Neuronal stem cell (in vitro differentiated cells): ENCODE data around the gene MARK3.
A peak's percentile ranks its signal among the peaks of the same experiment; 100 is the strongest.

ENCODE experiments used
- DNase-seq: peaks from one replicate; pipeline ENCODE4 v3.0.0-alpha.2; 2013; ENCODE audit warnings: low spot score
- H2AFZ ChIP-seq: one replicate; pipeline ENCODE4 v1.6.1; 2013; ENCODE audit warnings: mild to moderate bottlenecking, low read length, inconsistent platforms
- H2AK5ac ChIP-seq: 2 replicates; pipeline ENCODE4 v1.6.1; 2013; ENCODE audit warnings: low read depth, mild to moderate bottlenecking, inconsistent platforms, low read length, moderate library complexity, mixed read lengths
- H2BK120ac ChIP-seq: 2 replicates; pipeline ENCODE4 v1.6.1; 2013; ENCODE audit warnings: low read depth, mild to moderate bottlenecking, inconsistent platforms, low read length, moderate library complexity, mixed read lengths
- H2BK12ac ChIP-seq: one replicate; pipeline ENCODE4 v1.6.1; 2013; ENCODE audit warnings: low read length, inconsistent platforms
- H2BK15ac ChIP-seq: 2 replicates; pipeline ENCODE4 v1.6.1; 2013; ENCODE audit warnings: mild to moderate bottlenecking, low read length, inconsistent platforms, mixed read lengths
- H2BK5ac ChIP-seq: one replicate; pipeline ENCODE4 v1.6.1; 2013; ENCODE audit warnings: inconsistent platforms, mild to moderate bottlenecking, low read length, moderate library complexity
- H3K14ac ChIP-seq: one replicate; pipeline ENCODE4 v1.6.1; 2013; ENCODE audit warnings: low read length, inconsistent platforms
- H3K18ac ChIP-seq: 2 replicates; pipeline ENCODE4 v1.6.1; 2013; ENCODE audit warnings: low read length, inconsistent platforms
- H3K23ac ChIP-seq: 2 replicates; pipeline ENCODE4 v1.6.1; 2013; ENCODE audit warnings: low read depth, mild to moderate bottlenecking, mixed read lengths, low read length, inconsistent platforms; ENCODE audit not compliant: poor library complexity
- H3K27ac ChIP-seq: replicated peaks from 3 replicates; pipeline ENCODE4 v1.5.1; 2013; ENCODE audit warnings: low read length, inconsistent platforms
- H3K27me3 ChIP-seq, 3 experiments: 2 replicates each; pipeline ENCODE4 v1.6.1; 2013; ENCODE audit warnings: low read length in 3 of 3, mild to moderate bottlenecking in 2 of 3, inconsistent platforms in 1 of 3, low read depth in 1 of 3, mixed read lengths in 1 of 3, moderate library complexity in 1 of 3; ENCODE audit not compliant: control insufficient read depth in 3 of 3, insufficient read depth in 3 of 3
- H3K36me3 ChIP-seq, 2 donors: replicated peaks in 1 of 2; 2 replicates each; pipeline ENCODE4 v1.6.1; 2013; ENCODE audit warnings: low read length in 2 of 2; ENCODE audit not compliant: control insufficient read depth in 2 of 2, insufficient read depth in 2 of 2
- H3K4ac ChIP-seq: 2 replicates; pipeline ENCODE4 v1.6.1; 2013; ENCODE audit warnings: inconsistent platforms, mild to moderate bottlenecking, low read length, moderate library complexity
- H3K4me1 ChIP-seq, 2 donors: 1 replicate in 1 of 2; 2 replicates in 1 of 2; pipeline ENCODE4 v1.6.1; 2013; ENCODE audit warnings: low read length in 2 of 2, low read depth in 1 of 2; ENCODE audit not compliant: control insufficient read depth in 2 of 2, insufficient read depth in 1 of 2
- H3K4me2 ChIP-seq: one replicate; pipeline ENCODE4 v1.6.1; 2013; ENCODE audit warnings: mild to moderate bottlenecking, low read length, inconsistent platforms; ENCODE audit not compliant: insufficient read depth, poor library complexity, severe bottlenecking
- H3K4me3 ChIP-seq, 2 donors: 2 replicates each; pipeline ENCODE4 v1.5.1; 2013; ENCODE audit warnings: low read length in 2 of 2, mild to moderate bottlenecking in 2 of 2, inconsistent platforms in 1 of 2, moderate library complexity in 1 of 2
- H3K79me1 ChIP-seq: one replicate; pipeline ENCODE4 v1.6.1; 2013; ENCODE audit warnings: low read depth, mild to moderate bottlenecking, inconsistent platforms, low read length, moderate library complexity
- H3K9ac ChIP-seq: one replicate; pipeline ENCODE4 v1.6.1; 2013; ENCODE audit warnings: mild to moderate bottlenecking, low read depth, low read length, inconsistent platforms; ENCODE audit not compliant: poor library complexity
- H3K9me3 ChIP-seq, 2 donors: replicated peaks in 1 of 2; 2 replicates each; pipeline versions ENCODE3 to v1.6.1; 2013; ENCODE audit warnings: low read length in 2 of 2, mild to moderate bottlenecking in 2 of 2, inconsistent platforms in 1 of 2, low read depth in 1 of 2, mixed read lengths in 1 of 2, moderate library complexity in 1 of 2; ENCODE audit not compliant: control insufficient read depth in 2 of 2, insufficient read depth in 1 of 2
- H4K8ac ChIP-seq: one replicate; pipeline ENCODE4 v1.6.1; 2013; ENCODE audit warnings: low read depth, mild to moderate bottlenecking, inconsistent platforms, low read length, moderate library complexity
- H4K91ac ChIP-seq: one replicate; pipeline ENCODE4 v1.6.1; 2013; ENCODE audit warnings: low read length, low read depth, mild to moderate bottlenecking, inconsistent platforms; ENCODE audit not compliant: poor library complexity
- WGBS, 2 donors: extraction: QIAGEN DNeasy Blood & Tissue Kit; methylation state at CpG; one replicate each; pipeline ENCODE4 v1.1.7; 2013; ENCODE audit warnings: missing lambda C conversion rate in 2 of 2, mixed read lengths in 1 of 2; ENCODE audit not compliant: insufficient read length in 2 of 2, insufficient replicate concordance in 1 of 2; ENCODE audit errors: extremely low coverage in 2 of 2; 5-methylcytosine and 5-hydroxymethylcytosine counted together

MARK3 gene

GRCh38 chr14:103526914-103527248, 141.7 kb downstream of the MARK3 start:
- H2BK12ac ChIP-seq = no peak overlapping the region
- peaks cover 0 to 12% of the 10 kb centered on the region in 2 donors for H3K36me3 ChIP-seq
- no peak overlapping the region for H3K18ac ChIP-seq
- H3K14ac ChIP-seq = no peak overlapping the region
- no peak overlapping the region for H3K4me3 ChIP-seq
- H2BK15ac ChIP-seq = no peak overlapping the region
- no peak overlapping the region for H2AFZ ChIP-seq
- DNase-seq = no peak
- WGBS, 2 donors = no CpG with 5 or more reads among the region's 1 CpG
- no peak overlapping the region for H3K4me2 ChIP-seq
- no peak overlapping the region for H4K91ac ChIP-seq
- H3K9ac ChIP-seq = no peak overlapping the region
- H3K79me1 ChIP-seq = peaks cover 17% of the 10 kb centered on the region
- H3K4ac ChIP-seq = no peak overlapping the region
- peak overlapping the region; percentile 51 for H3K23ac ChIP-seq
- no peak overlapping the region for H2BK120ac ChIP-seq
- peaks cover 21 to 39% of the 10 kb centered on the region in 2 donors for H3K4me1 ChIP-seq
- no peak overlapping the region for H2BK5ac ChIP-seq
- H3K9me3 ChIP-seq = no peaks in the 10 kb centered on the region
- H2AK5ac ChIP-seq = peak overlapping the region; percentile 51
- peaks cover 0 to 18% (median 2%) of the 10 kb centered on the region in 3 experiments for H3K27me3 ChIP-seq
- H3K27ac ChIP-seq = no peak overlapping the region
- no peak overlapping the region for H4K8ac ChIP-seq

- Histone ChIP-seq H3K4ac (no peak overlapping the region), H3K18ac (no peak overlapping the region), H2AFZ (no peak overlapping the region), H3K9me3 (no peaks in the 10 kb centered on the region), H3K4me1 (peaks cover 21 to 39% of the 10 kb centered on the region in 2 donors), H2BK12ac (peak overlapping the region; percentile 63), H3K79me1 (peaks cover 14% of the 10 kb centered on the region), H3K4me3 (peak overlapping the region in 1 of 2 donors; percentile 98), H4K8ac (no peak overlapping the region), H3K14ac (no peak overlapping the region), H3K27me3 (peaks cover 0 to 18% (median 2%) of the 10 kb centered on the region in 3 experiments), H3K4me2 (no peak overlapping the region), H2BK120ac (no peak overlapping the region), H2AK5ac (peak overlapping the region; percentile 27), H3K36me3 (peaks cover 0 to 16% of the 10 kb centered on the region in 2 donors), H3K9ac (peak overlapping the region; percentile 65), H3K23ac (peak overlapping the region; percentile 61), H3K27ac (no peak overlapping the region), H4K91ac (no peak overlapping the region), H2BK15ac (peak overlapping the region; percentile 71), H2BK5ac (no peak overlapping the region)
- DNase-seq = no peak
- WGBS, 2 donors = no CpG with 5 or more reads among the region's 14 CpGs
These were observed 142.4 kb downstream of the MARK3 start for GRCh38 chr14:103527408-103528145.

GRCh38 chr14:103528146-103528586, 143.0 kb downstream of the MARK3 start:
- peaks cover 14% of the 10 kb centered on the region for H3K79me1 ChIP-seq
- H2BK15ac ChIP-seq = peak overlapping the region; percentile 71
- H3K27me3 ChIP-seq = peaks cover 0 to 14% (median 2%) of the 10 kb centered on the region in 3 experiments
- peak overlapping the region; percentile 3 for H3K23ac ChIP-seq
- WGBS, 2 donors = no CpG with 5 or more reads among the region's 10 CpGs
- no peaks in the 10 kb centered on the region for H3K9me3 ChIP-seq
- no peak overlapping the region for H4K8ac ChIP-seq
- H3K14ac ChIP-seq = no peak overlapping the region
- H4K91ac ChIP-seq = no peak overlapping the region
- peak overlapping the region; percentile 65 for H3K9ac ChIP-seq
- H3K4me2 ChIP-seq = peak overlapping the region; percentile 90
- peaks cover 21 to 35% of the 10 kb centered on the region in 2 donors for H3K4me1 ChIP-seq
- peaks cover 0 to 17% of the 10 kb centered on the region in 2 donors for H3K36me3 ChIP-seq
- H3K4ac ChIP-seq = no peak overlapping the region
- H3K18ac ChIP-seq = peak overlapping the region; percentile 92
- H2BK120ac ChIP-seq = no peak overlapping the region
- H2BK5ac ChIP-seq = peak overlapping the region; percentile 75
- H2AK5ac ChIP-seq = peak overlapping the region; percentile 27
- no peak overlapping the region for H2BK12ac ChIP-seq
- DNase-seq = no peak
- H3K27ac ChIP-seq = no peak overlapping the region
- H3K4me3 ChIP-seq = peak overlapping the region; percentile 80 to 98
- peak overlapping the region; percentile 56 for H2AFZ ChIP-seq

- Histone ChIP-seq H2BK120ac (peak within 1 kb of the TSS; percentile 89), H3K14ac (peak within 1 kb of the TSS; percentile 39), H3K79me1 (peaks cover 14% of the 10 kb centered on the region), H3K18ac (peak within 1 kb of the TSS; percentile 92), H3K27me3 (peaks cover 0 to 8% (median 2%) of the 10 kb centered on the region in 3 experiments), H3K4me1 (peaks cover 16 to 29% of the 10 kb centered on the region in 2 donors), H4K8ac (no peak within 1 kb of the TSS), H2BK15ac (peak within 1 kb of the TSS; percentile 71), H2AK5ac (peak within 1 kb of the TSS; percentile 76), H3K4ac (peak within 1 kb of the TSS; percentile 77), H3K23ac (peak within 1 kb of the TSS; percentile 89), H3K9me3 (no peaks in the 10 kb centered on the region), H4K91ac (no peak within 1 kb of the TSS), H3K4me3 (peak within 1 kb of the TSS; percentile 94 to 98), H3K36me3 (peaks cover 0 to 17% of the 10 kb centered on the region in 2 donors), H2BK5ac (peak within 1 kb of the TSS; percentile 75), H3K27ac (no peak within 1 kb of the TSS), H3K9ac (peak within 1 kb of the TSS; percentile 84), H2AFZ (peak within 1 kb of the TSS; percentile 83), H2BK12ac (no peak within 1 kb of the TSS), H3K4me2 (peak within 1 kb of the TSS; percentile 90)
- peak; percentile 75 for DNase-seq
- WGBS, 2 donors = no CpG with 5 or more reads among the region's 70 CpGs
These were observed 143.6 kb downstream of the MARK3 start, which contains the start of gene TRMT61A for GRCh38 chr14:103528587-103529382. TRMT61A (plus strand) TSS chr14:103529196; CDS start chr14:103529979, 783 bp downstream.
